ENCODE results near the gene SIM2. TPM values are rescaled to one million over a fixed set of nuclear protein-coding genes. Genes with fewer than 3 reads are reported as not detected.

The SIM2 gene
- total RNA-seq, 3 donors from 2014 or later (not counting 1 experiment from before 2014, with no cell fraction given) = not detected

- no peak for TF ChIP-seq CTCF (IDR thresholded peaks at IDR 0.05)
- no peak overlapping the region for H3K27ac Mint-ChIP-seq
- peaks cover 0 to 5% of the 10 kb centered on the region in 2 donors for H3K4me1 Mint-ChIP-seq
- intact Hi-C loops (cut with micrococcal nuclease) = no loop called here
- H3K4me3 Mint-ChIP-seq = no peak overlapping the region
- H3K27ac ChIP-seq (ENCODE audit: low read length) = no peak overlapping the region
- no peaks in the 10 kb centered on the region for H3K36me3 ChIP-seq (ENCODE audit: control insufficient read depth, insufficient read depth, low read length)
- ATAC-seq (no peak), DNase-seq (no peak)
- H3K27me3 Mint-ChIP-seq (ENCODE audit: low read depth in 2 of 2) = peaks cover 52 to 70% of the 10 kb centered on the region in 2 donors
- WGBS (ENCODE audit: insufficient coverage) = 9% methylated on average over 56 of the region's 57 CpGs
- no peak overlapping the region for H3K4me3 ChIP-seq (ENCODE audit: low read length)
- H3K36me3 Mint-ChIP-seq = no peaks in the 10 kb centered on the region
- H3K9me3 Mint-ChIP-seq = no peaks in the 10 kb centered on the region
- no peaks in the 10 kb centered on the region for H3K4me1 ChIP-seq (ENCODE audit: control insufficient read depth, insufficient read depth, low read length)
- peaks cover 34% of the 10 kb centered on the region for H3K27me3 ChIP-seq (ENCODE audit: control insufficient read depth, insufficient read depth, low read length)
- no peaks in the 10 kb centered on the region for H3K9me3 ChIP-seq (ENCODE audit: control insufficient read depth, insufficient read depth, low read length)
Measured at GRCh38 chr21:36692835-36693488, 6.0 kb upstream of the SIM2 start.

GRCh38 chr21:36693489-36694030 is 5.4 kb upstream of the SIM2 start:
- no peak overlapping the region for H3K27ac Mint-ChIP-seq
- peaks cover 52 to 70% of the 10 kb centered on the region in 2 donors for H3K27me3 Mint-ChIP-seq (ENCODE audit: low read depth in 2 of 2)
- DNase-seq (no peak), ATAC-seq (no peak)
- Histone ChIP-seq H3K4me1 (ENCODE audit: control insufficient read depth, insufficient read depth, low read length) (peaks cover 4% of the 10 kb centered on the region), H3K27me3 (ENCODE audit: control insufficient read depth, insufficient read depth, low read length) (peaks cover 36% of the 10 kb centered on the region), H3K4me3 (ENCODE audit: low read length) (no peak overlapping the region), H3K36me3 (ENCODE audit: control insufficient read depth, insufficient read depth, low read length) (no peaks in the 10 kb centered on the region), H3K27ac (ENCODE audit: low read length) (no peak overlapping the region), H3K9me3 (ENCODE audit: control insufficient read depth, insufficient read depth, low read length) (no peaks in the 10 kb centered on the region)
- intact Hi-C loops (cut with micrococcal nuclease) = no loop called here
- H3K4me1 Mint-ChIP-seq = peaks cover 0 to 5% of the 10 kb centered on the region in 2 donors
- H3K36me3 Mint-ChIP-seq = no peaks in the 10 kb centered on the region
- 14% methylated on average over 33 of the region's 40 CpGs for WGBS (ENCODE audit: insufficient coverage)
- no peak overlapping the region for H3K4me3 Mint-ChIP-seq
- H3K9me3 Mint-ChIP-seq = no peaks in the 10 kb centered on the region
- no peak for TF ChIP-seq CTCF (IDR thresholded peaks at IDR 0.05)

GRCh38 chr21:36694031-36694515 is 4.8 kb upstream of the SIM2 start:
- Mint-ChIP-seq H3K9me3 (no peaks in the 10 kb centered on the region), H3K27ac (no peak overlapping the region), H3K4me3 (peak overlapping the region; percentile 7), H3K4me1 (peaks cover 0 to 5% of the 10 kb centered on the region in 2 donors), H3K27me3 (ENCODE audit: low read depth in 2 of 2) (peaks cover 50 to 65% of the 10 kb centered on the region in 2 donors), H3K36me3 (no peaks in the 10 kb centered on the region)
- TF ChIP-seq CTCF (IDR thresholded peaks at IDR 0.05) = no peak
- WGBS (ENCODE audit: insufficient coverage) = 15% methylated on average over 14 of the region's 14 CpGs
- DNase-seq (no peak), ATAC-seq (no peak)
- intact Hi-C loops (cut with micrococcal nuclease) = no loop called here
- H3K27ac ChIP-seq (ENCODE audit: low read length) = no peak overlapping the region
- no peaks in the 10 kb centered on the region for H3K9me3 ChIP-seq (ENCODE audit: control insufficient read depth, insufficient read depth, low read length)
- H3K4me3 ChIP-seq (ENCODE audit: low read length) = no peak overlapping the region
- peaks cover 4% of the 10 kb centered on the region for H3K4me1 ChIP-seq (ENCODE audit: control insufficient read depth, insufficient read depth, low read length)
- no peaks in the 10 kb centered on the region for H3K36me3 ChIP-seq (ENCODE audit: control insufficient read depth, insufficient read depth, low read length)
- peaks cover 36% of the 10 kb centered on the region for H3K27me3 ChIP-seq (ENCODE audit: control insufficient read depth, insufficient read depth, low read length)
